A549 (cell line): Measurements from ENCODE around the gene RNF121.

ENCODE experiments used
- CHD4 ChIP-seq: fragments of 200-600 bp; sonication (generic); IDR thresholded peaks from 2 replicates; pipeline ENCODE4 v1.6.1; 2016; ENCODE audit warnings: antibody characterized with exemption, mild to moderate bottlenecking, borderline replicate concordance
- CTCF ChIP-seq: fragments of >200 bp; sonication (Bioruptor Twin); formaldehyde crosslinking; IDR thresholded peaks from 3 replicates; pipeline ENCODE4 v1.5.1; 2016
- E2F6 ChIP-seq: IDR thresholded peaks from 2 replicates; pipeline ENCODE4 v1.6.1; 2012; ENCODE audit warnings: low read depth, borderline replicate concordance
- EP300 ChIP-seq, 2 experiments: fragments of >200 bp; sonication (Bioruptor Twin); formaldehyde crosslinking; IDR thresholded peaks; 2 replicates in 1 of 2; 3 replicates in 1 of 2; pipeline ENCODE4 v1.6.1; 2016 to 2017
- HDAC2 ChIP-seq: fragments of 200-600 bp; sonication (generic); IDR thresholded peaks from 2 replicates; pipeline ENCODE4 v1.6.1; 2016
- KDM5A ChIP-seq: fragments of 200-600 bp; sonication (generic); IDR thresholded peaks from 2 replicates; pipeline ENCODE4 v1.6.1; 2016; ENCODE audit warnings: antibody characterized with exemption, mild to moderate bottlenecking
- MAX ChIP-seq: IDR thresholded peaks from 2 replicates; pipeline ENCODE4 v1.6.1; 2012
- PBX3 ChIP-seq: IDR thresholded peaks from 2 replicates; pipeline ENCODE4 v1.6.1; 2012
- POLR2A ChIP-seq: IDR thresholded peaks from 2 replicates; pipeline ENCODE4 v1.6.1; 2012; ENCODE audit warnings: mild to moderate bottlenecking, low read length
- POLR2AphosphoS2 ChIP-seq: conservative IDR thresholded peaks from 2 replicates; pipeline ENCODE4 v1.6.1; 2012; ENCODE audit warnings: low read length, improper control_type of control experiment, inconsistent platforms
- RFX5 ChIP-seq: fragments of 450-650 bp; IDR thresholded peaks from 2 replicates; pipeline ENCODE4 v1.7.1; 2014; ENCODE audit warnings: antibody characterized with exemption, mild to moderate bottlenecking, moderate library complexity

- TF ChIP-seq MAX (no peak), E2F6 (no peak), RFX5 (no peak), CTCF (no peak), POLR2A (no peak), HDAC2 (no peak), PBX3 (no peak), EP300 (IDR thresholded peaks at IDR 0.05) (no peak), KDM5A (no peak), POLR2AphosphoS2 (no peak), CHD4 (no peak)
Observed at GRCh38 chr11:72014761-72015320, 86.0 kb downstream of the RNF121 start.
